ENCODE measurements around the gene PPP1R3C.

DNA sequence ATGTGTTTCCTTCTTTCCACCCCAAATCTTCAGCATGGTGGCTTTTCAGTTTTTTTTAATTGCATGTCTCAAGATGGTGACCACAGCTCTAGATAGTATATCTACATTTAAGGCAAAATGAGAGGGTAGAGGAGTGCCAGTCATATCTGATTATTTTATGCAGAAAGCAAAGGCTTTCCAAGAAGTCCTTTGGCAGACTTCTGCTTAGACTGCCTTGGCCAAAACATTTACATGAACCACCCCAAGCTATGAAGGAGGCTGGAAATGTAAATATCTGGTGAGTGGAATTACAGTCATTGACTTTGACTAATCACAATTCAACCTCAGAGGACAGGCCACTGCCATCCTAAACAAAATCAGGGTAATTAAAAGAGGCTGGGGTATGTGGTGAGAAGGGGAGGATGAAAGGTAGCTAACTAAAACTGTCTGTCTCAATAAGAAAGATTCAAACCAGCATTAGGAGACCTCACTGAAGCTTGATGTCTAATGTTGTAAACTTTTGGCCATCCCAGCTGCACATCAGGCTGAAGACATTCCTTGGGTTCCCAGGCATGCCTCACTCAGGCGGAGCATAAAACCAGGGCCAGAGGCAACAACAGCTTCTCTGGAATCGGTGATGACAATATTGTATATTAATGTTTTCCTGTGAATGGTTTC, 53.4 kb downstream of the PPP1R3C start:
- TF ChIP-seq, protein P1, sequence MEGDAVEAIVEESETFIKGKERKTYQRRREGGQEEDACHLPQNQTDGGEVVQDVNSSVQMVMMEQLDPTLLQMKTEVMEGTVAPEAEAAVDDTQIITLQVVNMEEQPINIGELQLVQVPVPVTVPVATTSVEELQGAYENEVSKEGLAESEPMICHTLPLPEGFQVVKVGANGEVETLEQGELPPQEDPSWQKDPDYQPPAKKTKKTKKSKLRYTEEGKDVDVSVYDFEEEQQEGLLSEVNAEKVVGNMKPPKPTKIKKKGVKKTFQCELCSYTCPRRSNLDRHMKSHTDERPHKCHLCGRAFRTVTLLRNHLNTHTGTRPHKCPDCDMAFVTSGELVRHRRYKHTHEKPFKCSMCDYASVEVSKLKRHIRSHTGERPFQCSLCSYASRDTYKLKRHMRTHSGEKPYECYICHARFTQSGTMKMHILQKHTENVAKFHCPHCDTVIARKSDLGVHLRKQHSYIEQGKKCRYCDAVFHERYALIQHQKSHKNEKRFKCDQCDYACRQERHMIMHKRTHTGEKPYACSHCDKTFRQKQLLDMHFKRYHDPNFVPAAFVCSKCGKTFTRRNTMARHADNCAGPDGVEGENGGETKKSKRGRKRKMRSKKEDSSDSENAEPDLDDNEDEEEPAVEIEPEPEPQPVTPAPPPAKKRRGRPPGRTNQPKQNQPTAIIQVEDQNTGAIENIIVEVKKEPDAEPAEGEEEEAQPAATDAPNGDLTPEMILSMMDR (IDR thresholded peaks at IDR 0.05; ENCODE audit: poor library complexity, severe bottlenecking), result no peak
- TF ChIP-seq EP300 (conservative IDR thresholded peaks at IDR 0.05; ENCODE audit: poor library complexity, severe bottlenecking) (no peak), POLR2AphosphoS5 (IDR thresholded peaks at IDR 0.05) (no peak), EZH2 (IDR thresholded peaks at IDR 0.05; ENCODE audit: borderline replicate concordance, insufficient read depth, low read length, poor library complexity, severe bottlenecking) (no peak), TAF1 (IDR thresholded peaks at IDR 0.05; ENCODE audit: low read depth) (no peak)
